ENCODE data around the gene FBXO47. TPM values are rescaled to one million over a fixed set of nuclear protein-coding genes. Genes with fewer than 3 reads are reported as not detected.

FBXO47 gene
- total and polyA plus RNA-seq, 2 donors (not counting 3 experiments of a cell fraction or from before 2014, with no cell fraction given): not detected

DNA sequence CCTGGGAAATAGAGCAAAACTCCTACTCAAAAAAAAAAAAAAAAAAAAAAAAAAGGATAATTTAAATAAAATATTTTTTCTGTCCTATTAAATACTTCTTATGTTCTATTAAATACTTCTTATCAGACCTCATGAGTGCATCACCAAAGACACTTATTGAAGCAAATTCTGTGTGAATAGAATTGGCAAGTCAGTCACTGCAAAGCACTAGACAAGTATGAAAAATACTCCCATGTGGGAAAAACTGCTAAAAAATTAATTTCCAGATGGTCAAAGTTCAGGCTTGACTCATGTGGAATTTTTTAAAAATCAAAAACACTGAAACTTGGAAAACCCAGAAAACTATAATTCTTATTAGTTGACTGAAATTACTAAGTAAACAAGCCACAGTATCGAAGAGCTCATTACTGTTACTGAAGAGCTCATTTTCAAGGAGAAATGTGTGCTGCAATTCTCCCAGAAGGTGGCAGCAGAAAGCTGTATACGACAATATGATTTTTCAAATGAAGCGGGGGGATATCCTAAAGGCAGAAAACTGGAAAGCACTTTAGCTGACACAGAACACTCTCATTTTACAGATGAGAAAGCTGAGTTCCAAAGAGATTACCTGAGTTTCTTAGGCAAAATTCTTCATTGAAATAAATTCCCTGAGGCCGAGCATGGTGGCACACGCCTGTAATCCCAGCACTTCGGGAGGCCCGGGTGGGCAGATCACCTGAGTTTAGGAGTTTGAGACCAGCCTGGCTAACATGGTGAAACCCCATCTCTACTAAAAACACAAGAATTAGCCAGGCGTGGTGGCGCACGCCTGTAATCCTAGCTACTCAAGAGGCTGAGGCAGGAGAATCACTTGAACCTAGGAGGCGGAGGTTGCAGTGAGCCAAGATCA is 15.9 kb upstream of the FBXO47 start:
- H3K9ac ChIP-seq (replicated peaks; ENCODE audit: extremely low read depth, insufficient read depth, low read length): no peak overlapping the region
- CTCF ChIA-PET: interaction anchor here (0.6 to 6.8 kb wide), 100 partner anchors 9 to 481 kb away, joined by 3 to 550 read pairs (median 5); partner anchors contain the start of genes FBXL20, FBXO47, LASP1 and LASP1NB
- H3K4me1 ChIP-seq (ENCODE audit: control insufficient read depth, extremely low read depth, insufficient read depth, low read length): no peaks in the 10 kb centered on the region
- H2AFZ ChIP-seq (ENCODE audit: low read depth, low read length): no peak overlapping the region
- FAIRE-seq: peak; percentile 66
- H3K4me2 ChIP-seq (ENCODE audit: insufficient read depth, low read length): no peak overlapping the region
- POLR2A ChIA-PET: interaction anchor here (0.7 to 1.1 kb wide), 5 partner anchors 76 to 217 kb away, joined by 3 to 6 read pairs (median 3); partner anchors contain the start of genes LASP1, PLXDC1 and RPL19
- no peaks in the 10 kb centered on the region for H3K36me3 ChIP-seq (ENCODE audit: control insufficient read depth in 2 of 2, extremely low read depth in 1 of 2, insufficient read depth in 2 of 2, low read length in 2 of 2)
- no peak overlapping the region for H3K27ac ChIP-seq (ENCODE audit: insufficient read depth, low read depth, low read length)
- no TSS peak for BruUV-seq (replicated peaks)
- DNase-seq (ENCODE audit: low read depth, low spot score): peak; percentile 74
- no peaks in the 10 kb centered on the region for H3K9me3 ChIP-seq (replicated peaks; ENCODE audit: control insufficient read depth, insufficient read depth, low read length)
- no peak overlapping the region for H3K4me3 ChIP-seq (replicated peaks in 1 of 3; ENCODE audit: insufficient read depth in 1 of 3, low read depth in 1 of 3, low read length in 3 of 3)
- no peaks in the 10 kb centered on the region for H3K9me1 ChIP-seq (replicated peaks; ENCODE audit: control insufficient read depth, extremely low read depth, insufficient read depth, low read length)
- dilution Hi-C loops (cut with MboI; ENCODE audit: extremely low pct_ligation_motif_present, low sequenced_read_pairs): no loop called here
- H3K27me3 ChIP-seq (ENCODE audit: control insufficient read depth in 2 of 2, insufficient read depth in 2 of 2, low read length in 2 of 2): no peaks in the 10 kb centered on the region
- TF ChIP-seq MYC (IDR thresholded peaks at IDR 0.05; ENCODE audit: low read depth, low read length) (no peak), JUN (IDR thresholded peaks at IDR 0.05; ENCODE audit: borderline replicate concordance, insufficient read depth, insufficient read length, low read depth) (no peak)
- TF ChIP-seq, protein P1, sequence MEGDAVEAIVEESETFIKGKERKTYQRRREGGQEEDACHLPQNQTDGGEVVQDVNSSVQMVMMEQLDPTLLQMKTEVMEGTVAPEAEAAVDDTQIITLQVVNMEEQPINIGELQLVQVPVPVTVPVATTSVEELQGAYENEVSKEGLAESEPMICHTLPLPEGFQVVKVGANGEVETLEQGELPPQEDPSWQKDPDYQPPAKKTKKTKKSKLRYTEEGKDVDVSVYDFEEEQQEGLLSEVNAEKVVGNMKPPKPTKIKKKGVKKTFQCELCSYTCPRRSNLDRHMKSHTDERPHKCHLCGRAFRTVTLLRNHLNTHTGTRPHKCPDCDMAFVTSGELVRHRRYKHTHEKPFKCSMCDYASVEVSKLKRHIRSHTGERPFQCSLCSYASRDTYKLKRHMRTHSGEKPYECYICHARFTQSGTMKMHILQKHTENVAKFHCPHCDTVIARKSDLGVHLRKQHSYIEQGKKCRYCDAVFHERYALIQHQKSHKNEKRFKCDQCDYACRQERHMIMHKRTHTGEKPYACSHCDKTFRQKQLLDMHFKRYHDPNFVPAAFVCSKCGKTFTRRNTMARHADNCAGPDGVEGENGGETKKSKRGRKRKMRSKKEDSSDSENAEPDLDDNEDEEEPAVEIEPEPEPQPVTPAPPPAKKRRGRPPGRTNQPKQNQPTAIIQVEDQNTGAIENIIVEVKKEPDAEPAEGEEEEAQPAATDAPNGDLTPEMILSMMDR (IDR thresholded peaks at IDR 0.05; ENCODE audit: extremely low read depth in 1 of 2, insufficient read depth in 1 of 2, low read depth in 1 of 2, low read length in 2 of 2): peak; percentile 62 to 63
- no peaks in the 10 kb centered on the region for H3K79me2 ChIP-seq (ENCODE audit: control insufficient read depth, insufficient read depth, low read length)
- H4K20me1 ChIP-seq (replicated peaks; ENCODE audit: control insufficient read depth, extremely low read depth, insufficient read depth, low read length): no peaks in the 10 kb centered on the region
- intact Hi-C loops (cut with micrococcal nuclease): loop anchor here (1.0 to 5.0 kb wide), 4 partner anchors 86 to 261 kb away; partner anchors contain the start of gene LASP1

Data from endothelial cell of umbilical vein (primary cell).